Neural progenitor cell (in vitro differentiated cells): Measurements from ENCODE around the gene CCDC88B.

ENCODE experiments used
- CTCF ChIP-seq: fragments of 200-600 bp; sonication (generic); IDR thresholded peaks from 2 replicates; pipeline ENCODE4 v1.5.1; 2017; ENCODE audit warnings: antibody characterized with exemption, mild to moderate bottlenecking
- EZH2 ChIP-seq: fragments of 200-600 bp; sonication (generic); IDR thresholded peaks from 2 replicates; pipeline ENCODE4 v1.6.1; 2017; ENCODE audit warnings: antibody characterized with exemption, mild to moderate bottlenecking, moderate library complexity
- EZH2phosphoT487 ChIP-seq: fragments of 200-600 bp; sonication (generic); IDR thresholded peaks from 2 replicates; pipeline ENCODE4 v1.6.1; 2017; ENCODE audit warnings: antibody characterized with exemption

- peak; percentile 42 for TF ChIP-seq CTCF
- TF ChIP-seq EZH2: no peak
- TF ChIP-seq EZH2phosphoT487: no peak
These were observed 21.8 kb upstream of the CCDC88B start, which contains the start of gene PRDX5 for GRCh38 chr11:64317961-64318765.
